HepG2 (cell line): ENCODE results near the gene FBXO44. TPM values are rescaled to one million over a fixed set of nuclear protein-coding genes. Genes with fewer than 3 reads are reported as not detected.

Experiments used
- ATAC-seq: fragments of 200-7000 bp; cut with Tn5 transposase; 3 replicates; pipeline ENCODE4 v1.9.1; 2020; ENCODE audit warnings: mild to moderate bottlenecking, moderate library complexity
- BruUV-seq: library from RNA; stranded (reverse); fragments of 400-500 nt; replicated peaks from 2 replicates; lab custom pipeline; 2021; lab: Mats Ljungman, UMichigan
- CTCF ChIA-PET: fragments of 300-600 bp; formaldehyde crosslinking; extraction: SDS; loops from one replicate; lab custom pipeline; 2021; ENCODE audit warnings: low total read pairs, inconsistent platforms, low intra/inter-chr PET ratio; lab: Yijun Ruan, JAX
- POLR2A ChIA-PET: fragments of 350-600 bp; sonication (Branson Sonifier 250); formaldehyde crosslinking; loops from one replicate; lab custom pipeline; 2020; ENCODE audit warnings: antibody characterized with exemption, inconsistent platforms; lab: Yijun Ruan, JAX
- DNase-seq: peaks from one replicate; pipeline ENCODE4 v3.0.0-alpha.2; 2015; ENCODE audit warnings: low spot score
- FAIRE-seq: peaks from 3 replicates; lab custom pipeline; 2011; peaks lifted over from hg19 to GRCh38; lab: Jason Lieb, UNC
- H2AFZ ChIP-seq: one replicate; pipeline ENCODE4 v1.6.1; 2011; ENCODE audit warnings: low read length, inconsistent platforms
- H3K27ac ChIP-seq: fragments of 300-600 bp; 3 replicates; pipeline ENCODE4 v1.8.0; 2011; ENCODE audit warnings: mixed run types, mild to moderate bottlenecking, mixed read lengths, low read length, inconsistent platforms; ENCODE audit not compliant: insufficient read depth; ENCODE audit errors: extremely low read length
- H3K27me3 ChIP-seq, 2 experiments: fragments of 200-600 bp in 1 of 2; 2 replicates in 1 of 2; 3 replicates in 1 of 2; pipeline versions ENCODE4 v1.6.0 to v1.8.0; 2011; ENCODE audit warnings: low read length in 2 of 2, mild to moderate bottlenecking in 2 of 2, moderate library complexity in 2 of 2, inconsistent platforms in 1 of 2; ENCODE audit not compliant: insufficient read depth in 2 of 2, control insufficient read depth in 1 of 2
- H3K36me3 ChIP-seq, 2 experiments: fragments of 200-600 bp in 1 of 2; replicated peaks in 1 of 2; 2 replicates in 1 of 2; 3 replicates in 1 of 2; pipeline versions ENCODE4 v1.5.1 to v1.8.0; 2011; ENCODE audit warnings: low read length in 2 of 2, inconsistent platforms in 1 of 2; ENCODE audit not compliant: insufficient read depth in 2 of 2, control insufficient read depth in 1 of 2
- H3K4me1 ChIP-seq: 2 replicates; pipeline ENCODE4 v1.5.1; 2012; ENCODE audit warnings: low read length, inconsistent platforms; ENCODE audit not compliant: insufficient read depth
- H3K4me2 ChIP-seq: 2 replicates; pipeline ENCODE4 v1.6.0; 2011; ENCODE audit warnings: low read depth, low read length, inconsistent platforms
- H3K4me3 ChIP-seq, 3 experiments: fragments of 200-600 bp in 1 of 3; sonication (generic), shearing (Covaris generic) in 1 of 3; replicated peaks in 1 of 3; 2 replicates each; pipeline ENCODE4 v1.5.1; 2011 to 2016; ENCODE audit warnings: low read length in 3 of 3, inconsistent platforms in 2 of 3, low read depth in 2 of 3, mild to moderate bottlenecking in 2 of 3, control low read depth in 1 of 3, mixed read lengths in 1 of 3; ENCODE audit not compliant: insufficient read depth in 1 of 3
- H3K79me2 ChIP-seq: one replicate; pipeline ENCODE4 v1.6.1; 2011; ENCODE audit warnings: low read length, inconsistent platforms; ENCODE audit not compliant: insufficient read depth
- H3K9ac ChIP-seq: 2 replicates; pipeline ENCODE4 v1.6.0; 2011; ENCODE audit warnings: mild to moderate bottlenecking, low read depth, low read length, inconsistent platforms; ENCODE audit not compliant: insufficient read depth
- H3K9me3 ChIP-seq: 2 replicates; pipeline ENCODE4 v1.5.1; 2012; ENCODE audit warnings: mild to moderate bottlenecking, low read length
- H4K20me1 ChIP-seq: 2 replicates; pipeline ENCODE4 v1.6.0; 2011; ENCODE audit warnings: inconsistent platforms, mild to moderate bottlenecking, low read length, moderate library complexity; ENCODE audit not compliant: insufficient read depth
- FOXP4 ChIP-seq: sonication (generic); formaldehyde crosslinking; IDR thresholded peaks from 2 replicates; pipeline ENCODE4 v1.4.0; 2020; ENCODE audit warnings: missing genetic modification reagents
- NFATC3 ChIP-seq: sonication (generic); formaldehyde crosslinking; IDR thresholded peaks from 2 replicates; pipeline ENCODE4 v1.5.1; 2020; ENCODE audit warnings: mild to moderate bottlenecking, missing genetic modification reagents
- PPARG ChIP-seq: conservative IDR thresholded peaks from 2 replicates; pipeline ENCODE4 v1.6.1; 2016; ENCODE audit warnings: missing biosample characterization, missing genetic modification reagents
- RFXAP ChIP-seq: sonication (generic); formaldehyde crosslinking; IDR thresholded peaks from 2 replicates; pipeline ENCODE4 v1.4.0; 2020; ENCODE audit warnings: missing genetic modification reagents, borderline replicate concordance
- ZBTB8A ChIP-seq: sonication (generic); formaldehyde crosslinking; IDR thresholded peaks from 2 replicates; pipeline ENCODE4 v1.4.0; 2020; ENCODE audit warnings: mild to moderate bottlenecking, low read depth, missing genetic modification reagents, borderline replicate concordance
- ZNF501 ChIP-seq: sonication (generic); formaldehyde crosslinking; IDR thresholded peaks from 2 replicates; pipeline ENCODE4 v1.5.1; 2020; ENCODE audit warnings: mild to moderate bottlenecking, moderate library complexity, missing genetic modification reagents
- ZNF549 ChIP-seq: sonication (generic); formaldehyde crosslinking; IDR thresholded peaks from 2 replicates; pipeline ENCODE4 v1.5.0; 2020; ENCODE audit warnings: missing genetic modification reagents
- ZNF746 ChIP-seq: sonication (generic); formaldehyde crosslinking; IDR thresholded peaks from 2 replicates; pipeline ENCODE4 v1.8.0; 2022; ENCODE audit warnings: mild to moderate bottlenecking, missing genetic modification reagents
- WGBS: methylation state at CpG from one replicate; pipeline ENCODE4 v1.1.6; 2017; ENCODE audit warnings: low lambda C conversion rate; 5-methylcytosine and 5-hydroxymethylcytosine counted together
- in situ Hi-C: cut with HindIII; loops from 2 replicates; pipeline ENCODE4 v1.10.0; 2017; ENCODE audit warnings: low pct_unique_long_range_greater_than_20kb; ENCODE audit not compliant: extremely low pct_ligation_motif_present
- intact Hi-C: fragments of 100-400 bp; cut with micrococcal nuclease; formaldehyde crosslinking; loops from one replicate; pipeline ENCODE4 v1.10.0; 2022; ENCODE audit not compliant: unreplicated experiment
- polyA plus RNA-seq, 8 experiments: library from polyadenylated mRNA; depleted of rRNA in 3 of 8; stranded (reverse) in 7 of 8; unstranded in 1 of 8; fragments of >200 nt; fragmentation: Illumina TruSeq in 4 of 8; extraction: Trizol in 4 of 8; gene quantifications; 2 replicates each; pipeline versions ENCODE4 v1.2.1 to v1.2.3, GENCODE V29; 2011 to 2016; ENCODE audit warnings: low read depth in 4 of 8, missing spikeins in 1 of 8, mixed read lengths in 1 of 8; ENCODE audit not compliant: insufficient read depth in 1 of 8
- total RNA-seq, 5 experiments: library from RNA; depleted of rRNA; stranded (reverse); fragments of >200 nt; fragmentation: Illumina TruSeq; extraction: Trizol; gene quantifications; 2 replicates each; pipeline ENCODE4 v1.2.3, GENCODE V29; 2016; ENCODE audit warnings: low read depth in 1 of 5
- TF ChIP-seq, protein P1 (sequence below): sonication (generic); formaldehyde crosslinking; IDR thresholded peaks from 2 replicates; pipeline ENCODE4 v1.4.0; 2020; ENCODE audit warnings: mild to moderate bottlenecking, missing genetic modification reagents

Gene FBXO44
- total and polyA plus RNA-seq, 2 of the 13 experiments (the other 11 are each of a cell fraction or from before 2014, with no cell fraction given): 22.4 to 27.9 TPM

DNA sequence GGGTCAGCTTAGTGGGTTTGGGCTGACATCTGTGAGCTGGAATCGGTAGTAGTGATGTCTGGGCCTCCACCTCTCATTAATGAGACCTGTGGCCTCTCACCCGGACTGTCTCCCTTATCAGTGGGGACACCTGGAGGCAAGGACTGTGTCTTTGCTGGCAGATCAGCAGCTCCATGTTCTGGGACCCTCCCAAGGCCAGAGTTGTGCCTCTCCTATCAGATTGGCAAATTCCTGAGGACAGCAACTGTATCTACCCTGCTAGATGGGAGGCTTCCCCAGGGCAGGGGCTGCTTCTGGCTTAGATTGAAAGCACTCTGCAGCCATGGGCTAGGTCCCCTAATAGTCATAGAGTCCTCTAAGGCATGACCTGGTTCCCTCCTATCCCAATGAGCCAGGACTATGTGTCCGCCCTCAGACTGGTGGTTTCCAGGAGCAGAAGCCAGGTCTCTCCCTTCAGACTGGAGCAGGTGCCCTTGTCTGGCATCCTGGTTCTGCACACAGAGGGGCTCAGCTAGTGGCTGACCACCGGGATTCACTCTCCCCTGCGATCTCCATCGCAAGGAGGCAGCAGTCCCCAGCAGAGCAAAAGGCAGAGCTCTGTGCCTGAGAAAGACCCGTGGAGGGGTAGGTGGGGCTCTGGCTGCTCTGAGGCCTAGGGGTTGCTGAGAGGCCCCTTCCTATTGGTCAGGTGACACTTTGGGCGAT is 42.7 kb downstream of the FBXO44 start (continued):
- TF ChIP-seq FOXP4 (no peak), PPARG (CRISPR knock-in tag) (no peak)
- TF ChIP-seq, protein P1, sequence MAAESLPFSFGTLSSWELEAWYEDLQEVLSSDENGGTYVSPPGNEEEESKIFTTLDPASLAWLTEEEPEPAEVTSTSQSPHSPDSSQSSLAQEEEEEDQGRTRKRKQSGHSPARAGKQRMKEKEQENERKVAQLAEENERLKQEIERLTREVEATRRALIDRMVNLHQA (CRISPR knock-in tag): no peak

DNA sequence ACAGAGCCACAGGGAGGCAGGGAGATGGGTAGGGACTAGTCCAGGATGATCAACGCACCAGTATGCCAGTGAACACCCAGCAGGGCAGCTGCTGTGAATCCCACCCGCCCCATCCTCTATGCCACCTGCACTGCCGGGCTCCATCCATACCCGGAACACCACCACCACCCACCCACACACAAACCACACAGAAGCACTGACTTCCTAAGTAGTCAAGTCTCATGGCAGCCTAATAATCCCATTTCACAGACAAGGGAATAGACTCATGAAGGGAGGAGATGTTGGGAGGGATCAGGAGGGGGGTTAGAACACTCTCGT is 43.2 kb downstream of the FBXO44 start:
- Histone ChIP-seq H3K9me3 (no peaks in the 10 kb centered on the region), H3K4me3 (no peak overlapping the region), H3K27me3 (peaks cover 12 to 63% of the 10 kb centered on the region in 2 experiments), H3K79me2 (no peaks in the 10 kb centered on the region), H4K20me1 (no peaks in the 10 kb centered on the region), H3K9ac (no peak overlapping the region), H3K4me2 (no peak overlapping the region), H3K36me3 (no peaks in the 10 kb centered on the region), H3K27ac (no peak overlapping the region), H3K4me1 (no peaks in the 10 kb centered on the region), H2AFZ (no peak overlapping the region)
- no TSS peak for BruUV-seq
- CTCF ChIA-PET: no interaction called here
- in situ Hi-C loops (loop anchor here (10.0 kb wide), 1 partner anchor 57 kb away; no protein-coding TSS in a partner anchor), intact Hi-C loops (no loop called here)
- DNase-seq (no peak), FAIRE-seq (no peak), ATAC-seq (no peak)
- POLR2A ChIA-PET: no interaction called here
- 0% methylated on average over 1 of the region's 5 CpGs for WGBS
- TF ChIP-seq ZBTB8A (CRISPR knock-in tag) (no peak), ZNF501 (no peak), NFATC3 (no peak), RFXAP (CRISPR knock-in tag) (no peak), ZNF549 (CRISPR knock-in tag) (no peak), ZNF746 (CRISPR knock-in tag) (no peak)
